ENCODE measurements around the gene SLC23A3. TPM values are rescaled to one million over a fixed set of nuclear protein-coding genes. Genes with fewer than 3 reads are reported as not detected.

The SLC23A3 gene
- total RNA-seq, 1 donor from 2014 or later, result 5.4 TPM

DNA sequence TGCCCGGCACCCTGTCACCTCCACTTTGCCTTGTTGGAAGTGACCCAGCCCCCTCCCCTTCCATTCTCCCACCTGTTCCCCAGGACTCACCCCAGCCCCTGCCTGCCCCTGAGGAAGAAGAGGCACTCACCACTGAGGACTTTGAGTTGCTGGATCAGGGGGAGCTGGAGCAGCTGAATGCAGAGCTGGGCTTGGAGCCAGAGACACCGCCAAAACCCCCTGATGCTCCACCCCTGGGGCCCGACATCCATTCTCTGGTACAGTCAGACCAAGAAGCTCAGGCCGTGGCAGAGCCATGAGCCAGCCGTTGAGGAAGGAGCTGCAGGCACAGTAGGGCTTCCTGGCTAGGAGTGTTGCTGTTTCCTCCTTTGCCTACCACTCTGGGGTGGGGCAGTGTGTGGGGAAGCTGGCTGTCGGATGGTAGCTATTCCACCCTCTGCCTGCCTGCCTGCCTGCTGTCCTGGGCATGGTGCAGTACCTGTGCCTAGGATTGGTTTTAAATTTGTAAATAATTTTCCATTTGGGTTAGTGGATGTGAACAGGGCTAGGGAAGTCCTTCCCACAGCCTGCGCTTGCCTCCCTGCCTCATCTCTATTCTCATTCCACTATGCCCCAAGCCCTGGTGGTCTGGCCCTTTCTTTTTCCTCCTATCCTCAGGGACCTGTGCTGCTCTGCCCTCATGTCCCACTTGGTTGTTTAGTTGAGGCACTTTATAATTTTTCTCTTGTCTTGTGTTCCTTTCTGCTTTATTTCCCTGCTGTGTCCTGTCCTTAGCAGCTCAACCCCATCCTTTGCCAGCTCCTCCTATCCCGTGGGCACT is 12.7 kb upstream of the SLC23A3 start:
- H3K27ac ChIP-seq, result no peak overlapping the region
- DNase-seq (ENCODE audit: extremely low spot score in 2 of 2), result peak in 1 of 2 donors; percentile 74

DNA sequence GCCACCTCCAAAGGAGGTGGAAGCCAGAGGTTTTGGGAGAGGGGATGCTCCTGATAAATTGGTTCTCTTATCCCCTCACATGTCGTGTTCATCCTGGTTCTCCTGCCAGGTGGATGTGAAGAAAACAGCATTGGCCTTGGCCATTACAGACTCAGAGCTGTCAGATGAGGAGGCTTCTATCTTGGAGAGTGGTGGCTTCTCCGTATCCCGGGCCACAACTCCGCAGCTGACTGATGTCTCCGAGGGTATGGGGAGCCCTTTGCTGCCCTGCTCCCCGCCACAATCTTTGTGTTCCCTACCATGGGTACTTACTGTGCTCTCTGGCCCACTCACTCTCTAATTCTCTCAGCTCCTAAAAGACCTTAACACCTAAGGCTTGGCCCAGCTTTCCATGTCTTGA is 11.7 kb upstream of the SLC23A3 start:
- Histone ChIP-seq H3K36me3 (peaks cover 0 to 46% of the 10 kb centered on the region in 2 donors), H3K9me3 (no peaks in the 10 kb centered on the region), H3K4me1 (peaks cover 25% of the 10 kb centered on the region), H3K4me3 (no peak overlapping the region), H3K27ac (no peak overlapping the region), H3K27me3 (no peaks in the 10 kb centered on the region)
- intact Hi-C loops (cut with DNase I), result no loop called here
- TF ChIP-seq, protein P1, sequence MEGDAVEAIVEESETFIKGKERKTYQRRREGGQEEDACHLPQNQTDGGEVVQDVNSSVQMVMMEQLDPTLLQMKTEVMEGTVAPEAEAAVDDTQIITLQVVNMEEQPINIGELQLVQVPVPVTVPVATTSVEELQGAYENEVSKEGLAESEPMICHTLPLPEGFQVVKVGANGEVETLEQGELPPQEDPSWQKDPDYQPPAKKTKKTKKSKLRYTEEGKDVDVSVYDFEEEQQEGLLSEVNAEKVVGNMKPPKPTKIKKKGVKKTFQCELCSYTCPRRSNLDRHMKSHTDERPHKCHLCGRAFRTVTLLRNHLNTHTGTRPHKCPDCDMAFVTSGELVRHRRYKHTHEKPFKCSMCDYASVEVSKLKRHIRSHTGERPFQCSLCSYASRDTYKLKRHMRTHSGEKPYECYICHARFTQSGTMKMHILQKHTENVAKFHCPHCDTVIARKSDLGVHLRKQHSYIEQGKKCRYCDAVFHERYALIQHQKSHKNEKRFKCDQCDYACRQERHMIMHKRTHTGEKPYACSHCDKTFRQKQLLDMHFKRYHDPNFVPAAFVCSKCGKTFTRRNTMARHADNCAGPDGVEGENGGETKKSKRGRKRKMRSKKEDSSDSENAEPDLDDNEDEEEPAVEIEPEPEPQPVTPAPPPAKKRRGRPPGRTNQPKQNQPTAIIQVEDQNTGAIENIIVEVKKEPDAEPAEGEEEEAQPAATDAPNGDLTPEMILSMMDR (IDR thresholded peaks at IDR 0.05), result no peak
- no peak for TF ChIP-seq POLR2AphosphoS5 (IDR thresholded peaks at IDR 0.05; ENCODE audit: insufficient read depth in 1 of 2, low read depth in 1 of 2)
- TF ChIP-seq POLR2A (IDR thresholded peaks at IDR 0.05), result no peak
- peak in 1 of 2 donors; percentile 65 for DNase-seq (ENCODE audit: extremely low spot score in 2 of 2)

More for the DNA sequence above, 12.7 kb upstream of the SLC23A3 start:
- intact Hi-C loops (cut with DNase I), result no loop called here
- H3K27me3 ChIP-seq, result no peaks in the 10 kb centered on the region
- no peaks in the 10 kb centered on the region for H3K9me3 ChIP-seq
- H3K4me3 ChIP-seq, result no peak overlapping the region
- H3K36me3 ChIP-seq, result peaks cover 0 to 46% of the 10 kb centered on the region in 2 donors
- H3K4me1 ChIP-seq, result peaks cover 25% of the 10 kb centered on the region
- TF ChIP-seq POLR2A (IDR thresholded peaks at IDR 0.05) (no peak), POLR2AphosphoS5 (IDR thresholded peaks at IDR 0.05; ENCODE audit: insufficient read depth in 1 of 2, low read depth in 1 of 2) (no peak)
- TF ChIP-seq, protein P1 (IDR thresholded peaks at IDR 0.05), result no peak

DNA sequence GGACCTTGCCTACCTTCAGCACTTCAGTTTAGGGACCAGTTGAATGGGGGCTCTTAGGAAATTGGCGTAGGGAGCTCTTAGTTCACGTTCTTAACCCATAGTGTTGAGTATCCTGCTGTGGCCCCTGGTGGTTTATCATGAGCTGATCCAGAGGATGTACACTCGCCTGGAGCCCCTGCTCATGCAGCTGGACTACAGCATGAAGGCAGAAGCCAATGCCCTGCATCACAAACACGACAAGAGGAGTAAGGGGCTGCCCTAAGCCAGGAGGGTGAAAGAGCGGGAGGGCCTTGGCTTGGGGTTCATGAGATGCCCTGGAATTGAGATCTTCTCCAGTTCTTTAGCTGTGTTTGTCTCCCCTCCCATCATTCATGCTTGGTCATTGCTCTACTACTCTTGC is 11.1 kb upstream of the SLC23A3 start:
- no peak for TF ChIP-seq POLR2AphosphoS5 (IDR thresholded peaks at IDR 0.05; ENCODE audit: insufficient read depth in 1 of 2, low read depth in 1 of 2)
- TF ChIP-seq, protein P1 (IDR thresholded peaks at IDR 0.05), result no peak
- no peak for TF ChIP-seq POLR2A (IDR thresholded peaks at IDR 0.05)
- H3K36me3 ChIP-seq, result peaks cover 0 to 46% of the 10 kb centered on the region in 2 donors
- no peaks in the 10 kb centered on the region for H3K9me3 ChIP-seq
- intact Hi-C loops (cut with DNase I), result no loop called here
- no peaks in the 10 kb centered on the region for H3K27me3 ChIP-seq
- no peak overlapping the region for H3K27ac ChIP-seq
- peaks cover 28% of the 10 kb centered on the region for H3K4me1 ChIP-seq
- no peak overlapping the region for H3K4me3 ChIP-seq
- no peak for DNase-seq (ENCODE audit: extremely low spot score in 2 of 2)

DNA sequence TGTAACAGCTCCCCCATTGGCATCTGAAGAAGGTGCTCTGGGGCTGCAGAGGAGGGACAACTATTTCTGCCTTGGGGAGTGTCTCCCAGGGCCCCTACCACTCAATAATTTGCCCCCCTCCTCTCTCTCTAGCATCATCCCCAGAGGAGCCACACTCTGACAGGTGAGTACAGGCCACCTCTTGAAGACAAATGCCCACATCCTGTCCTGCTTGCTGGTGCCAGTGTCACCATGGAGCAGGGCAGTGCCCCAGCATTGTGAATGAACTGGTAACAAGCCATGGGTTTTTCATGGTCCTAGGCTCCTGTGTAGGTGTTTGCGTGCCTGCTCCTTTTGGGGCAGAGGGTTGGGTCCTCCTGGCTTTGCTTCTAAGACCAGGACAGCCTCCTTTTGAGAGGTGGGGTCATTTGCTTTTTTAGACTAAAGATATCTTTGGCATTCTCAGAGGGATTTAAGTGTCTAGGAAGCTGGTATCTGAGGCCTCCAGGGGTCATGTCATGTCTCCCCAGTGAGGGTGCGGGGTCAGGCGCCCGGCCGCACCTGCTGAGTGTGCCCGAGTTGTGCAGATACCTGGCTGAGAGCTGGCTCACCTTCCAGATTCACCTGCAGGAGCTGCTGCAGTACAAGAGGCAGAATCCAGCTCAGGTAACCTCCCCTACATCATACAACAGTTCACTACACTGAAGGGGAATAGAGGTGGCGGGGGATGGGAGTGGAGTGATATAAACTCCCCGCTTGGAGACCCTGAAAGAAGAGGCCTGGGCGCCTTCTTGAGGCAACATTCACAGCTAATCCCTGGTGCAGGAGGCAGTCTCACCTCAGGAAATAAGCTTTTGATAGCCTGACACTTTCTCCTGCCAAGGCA is 10.0 kb upstream of the SLC23A3 start:
- H3K4me3 ChIP-seq, result no peak overlapping the region
- no peak overlapping the region for H3K27ac ChIP-seq
- H3K9me3 ChIP-seq, result no peaks in the 10 kb centered on the region
- intact Hi-C loops (cut with DNase I), result no loop called here
- TF ChIP-seq POLR2AphosphoS5 (IDR thresholded peaks at IDR 0.05; ENCODE audit: insufficient read depth in 1 of 2, low read depth in 1 of 2) (no peak), POLR2A (IDR thresholded peaks at IDR 0.05) (no peak)
- TF ChIP-seq, protein P1 (IDR thresholded peaks at IDR 0.05), result no peak
- H3K36me3 ChIP-seq, result peaks cover 0 to 51% of the 10 kb centered on the region in 2 donors
- no peaks in the 10 kb centered on the region for H3K27me3 ChIP-seq
- peaks cover 37% of the 10 kb centered on the region for H3K4me1 ChIP-seq
- peak in 1 of 2 donors; percentile 79 for DNase-seq (ENCODE audit: extremely low spot score in 2 of 2)
